GM23338 (cell line): ENCODE data around the gene RPL39L. TPM values are rescaled to one million over a fixed set of nuclear protein-coding genes. Genes with fewer than 3 reads are reported as not detected.

Experiments
- ATAC-seq: fragments of 200-7000 bp; cut with Tn5 transposase; 3 replicates; pipeline ENCODE4 v1.9.1; 2020
- DNase-seq: peaks from one replicate; pipeline ENCODE4 v3.0.0-alpha.2; 2015; ENCODE audit warnings: low spot score
- H2AFZ ChIP-seq: fragments of 200-600 bp; sonication (generic); 2 replicates; pipeline ENCODE4 v1.8.0; 2016; ENCODE audit warnings: antibody characterized with exemption, mild to moderate bottlenecking, moderate library complexity
- H3F3A ChIP-seq: fragments of 200-600 bp; sonication (generic); replicated peaks from 2 replicates; pipeline ENCODE4 v1.8.0; 2017; ENCODE audit warnings: antibody characterized with exemption, mixed run types, low read depth
- H3K27ac ChIP-seq: fragments of 200-600 bp; sonication (generic); 2 replicates; pipeline ENCODE4 v1.6.1; 2016; ENCODE audit warnings: low read depth
- H3K27me3 ChIP-seq: fragments of 200-600 bp; sonication (generic); 2 replicates; pipeline ENCODE4 v1.8.0; 2016; ENCODE audit warnings: mild to moderate bottlenecking, mixed run types, moderate library complexity; ENCODE audit not compliant: insufficient read depth
- H3K36me3 ChIP-seq: fragments of 200-600 bp; sonication (generic); 2 replicates; pipeline ENCODE4 v1.8.0; 2016; ENCODE audit warnings: mild to moderate bottlenecking; ENCODE audit not compliant: insufficient read depth
- H3K4me1 ChIP-seq: fragments of 200-600 bp; sonication (generic); 2 replicates; pipeline ENCODE4 v1.8.0; 2016; ENCODE audit warnings: mild to moderate bottlenecking, moderate library complexity; ENCODE audit not compliant: insufficient read depth
- H3K4me2 ChIP-seq: fragments of 200-600 bp; sonication (generic); 2 replicates; pipeline ENCODE4 v1.7.1; 2017; ENCODE audit warnings: mixed run types
- H3K4me3 ChIP-seq: fragments of 200-600 bp; sonication (generic); 2 replicates; pipeline ENCODE4 v1.6.1; 2016; ENCODE audit warnings: mixed run types
- H3K79me2 ChIP-seq: fragments of 200-600 bp; sonication (generic); replicated peaks from 2 replicates; pipeline ENCODE4 v1.8.0; 2017; ENCODE audit warnings: mild to moderate bottlenecking; ENCODE audit not compliant: insufficient read depth
- H3K9me2 ChIP-seq: fragments of 200-600 bp; sonication (generic); 2 replicates; pipeline ENCODE4 v1.8.0; 2017; ENCODE audit not compliant: insufficient read depth
- H4K20me1 ChIP-seq: fragments of 200-600 bp; sonication (generic); replicated peaks from 2 replicates; pipeline ENCODE4 v1.8.0; 2017; ENCODE audit warnings: mild to moderate bottlenecking; ENCODE audit not compliant: insufficient read depth
- H3K27ac Mint-ChIP-seq: 2 replicates; pipeline ENCODE4 v1.8.0; 2020; ENCODE audit warnings: inconsistent platforms, mild to moderate bottlenecking, moderate library complexity, mixed read lengths
- H3K27me3 Mint-ChIP-seq: 3 replicates; pipeline ENCODE4 v1.8.0; 2022; ENCODE audit warnings: low read depth, mild to moderate bottlenecking, moderate library complexity, mixed read lengths, inconsistent platforms; ENCODE audit not compliant: insufficient read depth, poor library complexity
- H3K36me3 Mint-ChIP-seq: 3 replicates; pipeline ENCODE4 v1.8.0; 2021; ENCODE audit warnings: low read depth, mild to moderate bottlenecking, inconsistent platforms, moderate library complexity, mixed read lengths
- H3K4me1 Mint-ChIP-seq: 3 replicates; pipeline ENCODE4 v1.8.0; 2020; ENCODE audit warnings: mild to moderate bottlenecking, inconsistent platforms, mixed read lengths
- H3K4me3 Mint-ChIP-seq: 3 replicates; pipeline ENCODE4 v1.8.0; 2021; ENCODE audit warnings: moderate library complexity, mild to moderate bottlenecking, inconsistent platforms, mixed read lengths
- H3K9me3 Mint-ChIP-seq: 3 replicates; pipeline ENCODE4 v1.8.0; 2020; ENCODE audit warnings: moderate library complexity, mild to moderate bottlenecking, inconsistent platforms, mixed read lengths
- CREB1 ChIP-seq: fragments of 250-450 bp; sonication (Bioruptor Pico); IDR thresholded peaks from 2 replicates; pipeline ENCODE4 v1.5.0; 2020; ENCODE audit warnings: low read depth, mild to moderate bottlenecking, moderate library complexity
- CTCF ChIP-seq, 2 experiments: fragments of 200-600 bp in 1 of 2; sonication (generic) in 1 of 2; conservative IDR thresholded peaks; 2 replicates each; pipeline versions ENCODE4 v1.5.1 to v1.6.1; 2016 to 2017; ENCODE audit warnings: antibody characterized with exemption in 2 of 2, low read depth in 2 of 2, mild to moderate bottlenecking in 2 of 2, moderate library complexity in 1 of 2
- ETS1 ChIP-seq: IDR thresholded peaks from 2 replicates; pipeline ENCODE4 v1.6.1; 2016; ENCODE audit warnings: antibody characterized with exemption
- EZH2 ChIP-seq: fragments of 200-600 bp; sonication (generic); IDR thresholded peaks from one replicate; pipeline ENCODE4 v1.8.0; 2017; ENCODE audit warnings: antibody characterized with exemption, mild to moderate bottlenecking, low read depth; ENCODE audit not compliant: unreplicated experiment
- EZH2phosphoT487 ChIP-seq: fragments of 200-600 bp; sonication (generic); IDR thresholded peaks from one replicate; pipeline ENCODE4 v1.8.1; 2018; ENCODE audit warnings: antibody characterized with exemption; ENCODE audit not compliant: unreplicated experiment
- JUNB ChIP-seq: IDR thresholded peaks from one replicate; pipeline ENCODE4 v1.6.1; 2016; ENCODE audit warnings: antibody characterized with exemption; ENCODE audit not compliant: unreplicated experiment
- NANOG ChIP-seq: IDR thresholded peaks from 2 replicates; pipeline ENCODE4 v1.6.1; 2016; ENCODE audit warnings: antibody characterized with exemption, borderline replicate concordance
- POLR2AphosphoS5 ChIP-seq: IDR thresholded peaks from 2 replicates; pipeline ENCODE4 v1.6.1; 2016; ENCODE audit warnings: antibody characterized with exemption, low read depth
- STAT1 ChIP-seq: IDR thresholded peaks from one replicate; pipeline ENCODE4 v1.6.1; 2016; ENCODE audit warnings: antibody characterized with exemption; ENCODE audit not compliant: unreplicated experiment
- ZNF114 ChIP-seq: fragments of 250-450 bp; sonication (Bioruptor Pico); IDR thresholded peaks from 2 replicates; pipeline ENCODE4 v1.5.0; 2020; ENCODE audit warnings: mild to moderate bottlenecking, moderate library complexity
- ZNF331 ChIP-seq: fragments of 250-450 bp; sonication (Bioruptor Pico); IDR thresholded peaks from 2 replicates; pipeline ENCODE4 v1.5.0; 2020; ENCODE audit warnings: low read depth, mild to moderate bottlenecking, moderate library complexity
- polyA plus RNA-seq: library from polyadenylated mRNA; unstranded; fragments of >200 nt; fragmentation: Nextera tagmentation; extraction: Ambion mirVana; gene quantifications from 2 replicates; pipeline ENCODE4 v1.2.1, GENCODE V29; 2016
- total RNA-seq: library from RNA; depleted of rRNA; stranded (reverse); fragments of >200 nt; shearing (Covaris generic); gene quantifications from 2 replicates; pipeline ENCODE4 v1.2.3, GENCODE V29; 2014
- TF ChIP-seq, protein P1 (sequence below): IDR thresholded peaks from one replicate; pipeline ENCODE4 v1.6.1; 2018; ENCODE audit warnings: antibody characterized with exemption; ENCODE audit not compliant: unreplicated experiment
- TF ChIP-seq, protein P2 (sequence below): fragments of 250-450 bp; sonication (Bioruptor Pico); IDR thresholded peaks from 2 replicates; pipeline ENCODE4 v1.5.0; 2020; ENCODE audit warnings: mild to moderate bottlenecking, moderate library complexity

Gene RPL39L
- total and polyA plus RNA-seq, 2 experiments from 2014 or later = 70.6 to 155 TPM

DNA sequence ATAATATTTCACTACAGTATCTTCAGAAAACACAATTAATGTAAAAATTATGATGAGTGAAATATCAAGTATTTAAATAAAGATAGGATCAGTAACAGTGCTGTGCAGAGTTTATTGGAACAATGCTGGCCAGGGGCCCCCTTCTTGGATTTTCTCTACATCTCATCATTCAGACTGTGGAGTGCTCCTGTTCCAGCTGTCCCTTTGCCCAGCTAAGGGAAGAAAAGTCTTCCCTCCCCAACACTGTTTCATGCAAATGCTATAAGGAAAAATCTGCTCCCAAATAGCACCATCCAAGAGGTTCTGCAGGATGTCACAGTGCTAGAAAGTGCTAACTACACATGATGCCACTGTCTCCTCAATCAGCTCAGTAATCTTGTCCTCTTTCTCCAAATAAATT lies 64.5 kb downstream of the RPL39L start:
- Histone ChIP-seq H3K4me1 (peaks cover 19% of the 10 kb centered on the region; the same call in 1 of the 2 replicates), H3K79me2 (no peaks in the 10 kb centered on the region), H3K36me3 (peaks cover 10% of the 10 kb centered on the region), H3F3A (no peaks in the 10 kb centered on the region; the same call in 1 of the 2 replicates), H3K4me2 (no peak overlapping the region), H3K27ac (no peak overlapping the region), H2AFZ (no peak overlapping the region), H3K27me3 (no peaks in the 10 kb centered on the region), H4K20me1 (peaks cover 2% of the 10 kb centered on the region), H3K9me2 (no peaks in the 10 kb centered on the region), H3K4me3 (no peak overlapping the region)
- Mint-ChIP-seq H3K27ac (no peak overlapping the region), H3K36me3 (peaks cover 62% of the 10 kb centered on the region), H3K4me1 (peaks cover 22% of the 10 kb centered on the region), H3K9me3 (no peaks in the 10 kb centered on the region; the same call in 2 of the 3 replicates), H3K4me3 (no peak overlapping the region), H3K27me3 (peaks cover 12% of the 10 kb centered on the region)
- TF ChIP-seq POLR2AphosphoS5 (no peak), EZH2 (no peak), EZH2phosphoT487 (no peak), ZNF114 (no peak), ETS1 (no peak), STAT1 (no peak), JUNB (no peak), CTCF (conservative IDR thresholded peaks at IDR 0.05; ENCODE audit: low read depth in 2 of 2) (no peak), ZNF331 (CRISPR knock-in tag) (no peak), NANOG (no peak), CREB1 (no peak)
- TF ChIP-seq, protein P1, sequence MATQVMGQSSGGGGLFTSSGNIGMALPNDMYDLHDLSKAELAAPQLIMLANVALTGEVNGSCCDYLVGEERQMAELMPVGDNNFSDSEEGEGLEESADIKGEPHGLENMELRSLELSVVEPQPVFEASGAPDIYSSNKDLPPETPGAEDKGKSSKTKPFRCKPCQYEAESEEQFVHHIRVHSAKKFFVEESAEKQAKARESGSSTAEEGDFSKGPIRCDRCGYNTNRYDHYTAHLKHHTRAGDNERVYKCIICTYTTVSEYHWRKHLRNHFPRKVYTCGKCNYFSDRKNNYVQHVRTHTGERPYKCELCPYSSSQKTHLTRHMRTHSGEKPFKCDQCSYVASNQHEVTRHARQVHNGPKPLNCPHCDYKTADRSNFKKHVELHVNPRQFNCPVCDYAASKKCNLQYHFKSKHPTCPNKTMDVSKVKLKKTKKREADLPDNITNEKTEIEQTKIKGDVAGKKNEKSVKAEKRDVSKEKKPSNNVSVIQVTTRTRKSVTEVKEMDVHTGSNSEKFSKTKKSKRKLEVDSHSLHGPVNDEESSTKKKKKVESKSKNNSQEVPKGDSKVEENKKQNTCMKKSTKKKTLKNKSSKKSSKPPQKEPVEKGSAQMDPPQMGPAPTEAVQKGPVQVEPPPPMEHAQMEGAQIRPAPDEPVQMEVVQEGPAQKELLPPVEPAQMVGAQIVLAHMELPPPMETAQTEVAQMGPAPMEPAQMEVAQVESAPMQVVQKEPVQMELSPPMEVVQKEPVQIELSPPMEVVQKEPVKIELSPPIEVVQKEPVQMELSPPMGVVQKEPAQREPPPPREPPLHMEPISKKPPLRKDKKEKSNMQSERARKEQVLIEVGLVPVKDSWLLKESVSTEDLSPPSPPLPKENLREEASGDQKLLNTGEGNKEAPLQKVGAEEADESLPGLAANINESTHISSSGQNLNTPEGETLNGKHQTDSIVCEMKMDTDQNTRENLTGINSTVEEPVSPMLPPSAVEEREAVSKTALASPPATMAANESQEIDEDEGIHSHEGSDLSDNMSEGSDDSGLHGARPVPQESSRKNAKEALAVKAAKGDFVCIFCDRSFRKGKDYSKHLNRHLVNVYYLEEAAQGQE = no peak
- TF ChIP-seq, protein P2, sequence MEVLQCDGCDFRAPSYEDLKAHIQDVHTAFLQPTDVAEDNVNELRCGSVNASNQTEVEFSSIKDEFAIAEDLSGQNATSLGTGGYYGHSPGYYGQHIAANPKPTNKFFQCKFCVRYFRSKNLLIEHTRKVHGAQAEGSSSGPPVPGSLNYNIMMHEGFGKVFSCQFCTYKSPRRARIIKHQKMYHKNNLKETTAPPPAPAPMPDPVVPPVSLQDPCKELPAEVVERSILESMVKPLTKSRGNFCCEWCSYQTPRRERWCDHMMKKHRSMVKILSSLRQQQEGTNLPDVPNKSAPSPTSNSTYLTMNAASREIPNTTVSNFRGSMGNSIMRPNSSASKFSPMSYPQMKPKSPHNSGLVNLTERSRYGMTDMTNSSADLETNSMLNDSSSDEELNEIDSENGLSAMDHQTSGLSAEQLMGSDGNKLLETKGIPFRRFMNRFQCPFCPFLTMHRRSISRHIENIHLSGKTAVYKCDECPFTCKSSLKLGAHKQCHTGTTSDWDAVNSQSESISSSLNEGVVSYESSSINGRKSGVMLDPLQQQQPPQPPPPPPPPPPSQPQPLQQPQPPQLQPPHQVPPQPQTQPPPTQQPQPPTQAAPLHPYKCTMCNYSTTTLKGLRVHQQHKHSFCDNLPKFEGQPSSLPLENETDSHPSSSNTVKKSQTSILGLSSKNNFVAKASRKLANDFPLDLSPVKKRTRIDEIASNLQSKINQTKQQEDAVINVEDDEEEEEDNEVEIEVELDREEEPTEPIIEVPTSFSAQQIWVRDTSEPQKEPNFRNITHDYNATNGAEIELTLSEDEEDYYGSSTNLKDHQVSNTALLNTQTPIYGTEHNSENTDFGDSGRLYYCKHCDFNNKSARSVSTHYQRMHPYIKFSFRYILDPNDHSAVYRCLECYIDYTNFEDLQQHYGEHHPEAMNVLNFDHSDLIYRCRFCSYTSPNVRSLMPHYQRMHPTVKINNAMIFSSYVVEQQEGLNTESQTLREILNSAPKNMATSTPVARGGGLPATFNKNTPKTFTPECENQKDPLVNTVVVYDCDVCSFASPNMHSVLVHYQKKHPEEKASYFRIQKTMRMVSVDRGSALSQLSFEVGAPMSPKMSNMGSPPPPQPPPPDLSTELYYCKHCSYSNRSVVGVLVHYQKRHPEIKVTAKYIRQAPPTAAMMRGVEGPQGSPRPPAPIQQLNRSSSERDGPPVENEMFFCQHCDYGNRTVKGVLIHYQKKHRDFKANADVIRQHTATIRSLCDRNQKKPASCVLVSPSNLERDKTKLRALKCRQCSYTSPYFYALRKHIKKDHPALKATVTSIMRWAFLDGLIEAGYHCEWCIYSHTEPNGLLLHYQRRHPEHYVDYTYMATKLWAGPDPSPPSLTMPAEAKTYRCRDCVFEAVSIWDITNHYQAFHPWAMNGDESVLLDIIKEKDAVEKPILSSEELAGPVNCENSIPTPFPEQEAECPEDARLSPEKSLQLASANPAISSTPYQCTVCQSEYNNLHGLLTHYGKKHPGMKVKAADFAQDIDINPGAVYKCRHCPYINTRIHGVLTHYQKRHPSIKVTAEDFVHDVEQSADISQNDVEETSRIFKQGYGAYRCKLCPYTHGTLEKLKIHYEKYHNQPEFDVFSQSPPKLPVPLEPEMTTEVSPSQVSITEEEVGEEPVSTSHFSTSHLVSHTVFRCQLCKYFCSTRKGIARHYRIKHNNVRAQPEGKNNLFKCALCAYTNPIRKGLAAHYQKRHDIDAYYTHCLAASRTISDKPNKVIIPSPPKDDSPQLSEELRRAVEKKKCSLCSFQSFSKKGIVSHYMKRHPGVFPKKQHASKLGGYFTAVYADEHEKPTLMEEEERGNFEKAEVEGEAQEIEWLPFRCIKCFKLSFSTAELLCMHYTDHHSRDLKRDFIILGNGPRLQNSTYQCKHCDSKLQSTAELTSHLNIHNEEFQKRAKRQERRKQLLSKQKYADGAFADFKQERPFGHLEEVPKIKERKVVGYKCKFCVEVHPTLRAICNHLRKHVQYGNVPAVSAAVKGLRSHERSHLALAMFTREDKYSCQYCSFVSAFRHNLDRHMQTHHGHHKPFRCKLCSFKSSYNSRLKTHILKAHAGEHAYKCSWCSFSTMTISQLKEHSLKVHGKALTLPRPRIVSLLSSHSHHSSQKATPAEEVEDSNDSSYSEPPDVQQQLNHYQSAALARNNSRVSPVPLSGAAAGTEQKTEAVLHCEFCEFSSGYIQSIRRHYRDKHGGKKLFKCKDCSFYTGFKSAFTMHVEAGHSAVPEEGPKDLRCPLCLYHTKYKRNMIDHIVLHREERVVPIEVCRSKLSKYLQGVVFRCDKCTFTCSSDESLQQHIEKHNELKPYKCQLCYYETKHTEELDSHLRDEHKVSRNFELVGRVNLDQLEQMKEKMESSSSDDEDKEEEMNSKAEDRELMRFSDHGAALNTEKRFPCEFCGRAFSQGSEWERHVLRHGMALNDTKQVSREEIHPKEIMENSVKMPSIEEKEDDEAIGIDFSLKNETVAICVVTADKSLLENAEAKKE (CRISPR knock-in tag) = no peak
- ATAC-seq (no peak), DNase-seq (no peak)
